ENCODE measurements around the gene GBE1.

GBE1 gene

DNA sequence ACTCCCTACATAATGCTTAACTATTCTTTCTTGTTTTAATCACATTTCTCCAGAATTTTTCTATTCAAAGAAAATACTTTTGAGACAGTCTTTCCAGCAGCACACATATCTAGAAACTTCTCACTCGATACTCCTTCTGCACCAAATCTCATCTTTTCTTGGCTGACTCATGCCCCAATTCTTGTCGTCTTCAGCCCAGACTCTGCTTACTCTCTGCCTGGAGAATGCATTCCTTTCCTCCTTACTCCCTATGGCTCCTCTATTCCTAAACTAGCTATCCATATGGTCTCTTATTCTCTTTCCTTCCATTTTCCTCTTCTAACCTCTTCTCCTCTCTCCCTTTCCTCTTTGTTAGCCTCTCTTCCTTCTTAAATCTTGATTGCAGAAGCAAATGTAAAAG, 158.7 kb downstream of the GBE1 start:
- TF ChIP-seq, protein P1, sequence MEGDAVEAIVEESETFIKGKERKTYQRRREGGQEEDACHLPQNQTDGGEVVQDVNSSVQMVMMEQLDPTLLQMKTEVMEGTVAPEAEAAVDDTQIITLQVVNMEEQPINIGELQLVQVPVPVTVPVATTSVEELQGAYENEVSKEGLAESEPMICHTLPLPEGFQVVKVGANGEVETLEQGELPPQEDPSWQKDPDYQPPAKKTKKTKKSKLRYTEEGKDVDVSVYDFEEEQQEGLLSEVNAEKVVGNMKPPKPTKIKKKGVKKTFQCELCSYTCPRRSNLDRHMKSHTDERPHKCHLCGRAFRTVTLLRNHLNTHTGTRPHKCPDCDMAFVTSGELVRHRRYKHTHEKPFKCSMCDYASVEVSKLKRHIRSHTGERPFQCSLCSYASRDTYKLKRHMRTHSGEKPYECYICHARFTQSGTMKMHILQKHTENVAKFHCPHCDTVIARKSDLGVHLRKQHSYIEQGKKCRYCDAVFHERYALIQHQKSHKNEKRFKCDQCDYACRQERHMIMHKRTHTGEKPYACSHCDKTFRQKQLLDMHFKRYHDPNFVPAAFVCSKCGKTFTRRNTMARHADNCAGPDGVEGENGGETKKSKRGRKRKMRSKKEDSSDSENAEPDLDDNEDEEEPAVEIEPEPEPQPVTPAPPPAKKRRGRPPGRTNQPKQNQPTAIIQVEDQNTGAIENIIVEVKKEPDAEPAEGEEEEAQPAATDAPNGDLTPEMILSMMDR (IDR thresholded peaks at IDR 0.05; ENCODE audit: low read length, missing control alignments): no peak
- peak; percentile 34 for DNase-seq (ENCODE audit: low read depth)
- H3K4me3 ChIP-seq (replicated peaks; ENCODE audit: low read depth, low read length): no peak overlapping the region

DNA sequence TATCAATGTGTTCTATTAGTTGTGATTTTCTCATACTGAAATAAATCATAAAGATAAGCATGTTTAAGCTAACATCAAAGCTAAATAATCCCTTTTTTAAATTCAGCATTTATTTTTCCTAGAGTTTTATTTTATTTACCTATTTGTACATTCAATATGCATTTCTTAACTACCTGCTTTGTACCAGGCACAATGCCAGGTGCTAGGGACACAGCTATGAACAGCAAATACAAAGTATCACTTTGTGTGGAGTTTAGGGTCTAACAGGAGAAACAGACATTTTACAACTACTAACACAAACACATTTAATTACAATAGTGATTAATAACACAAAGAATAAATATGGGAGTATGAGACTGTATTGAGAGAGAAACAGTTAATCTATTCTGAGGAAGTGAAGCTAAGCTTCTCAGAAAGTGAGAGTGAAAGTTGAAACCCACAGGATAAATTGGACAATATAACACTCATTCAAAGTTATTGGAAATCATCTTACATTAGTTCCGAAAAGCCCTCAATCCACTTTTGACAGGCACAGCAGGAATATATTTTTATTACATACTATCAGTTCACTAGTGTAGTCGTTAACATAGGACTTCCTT, 159.6 kb downstream of the GBE1 start:
- H3K4me3 ChIP-seq (replicated peaks; ENCODE audit: low read depth, low read length): no peak overlapping the region
- TF ChIP-seq, protein P1 (IDR thresholded peaks at IDR 0.05; ENCODE audit: low read length, missing control alignments): no peak
- no peak for DNase-seq (ENCODE audit: low read depth)

DNA sequence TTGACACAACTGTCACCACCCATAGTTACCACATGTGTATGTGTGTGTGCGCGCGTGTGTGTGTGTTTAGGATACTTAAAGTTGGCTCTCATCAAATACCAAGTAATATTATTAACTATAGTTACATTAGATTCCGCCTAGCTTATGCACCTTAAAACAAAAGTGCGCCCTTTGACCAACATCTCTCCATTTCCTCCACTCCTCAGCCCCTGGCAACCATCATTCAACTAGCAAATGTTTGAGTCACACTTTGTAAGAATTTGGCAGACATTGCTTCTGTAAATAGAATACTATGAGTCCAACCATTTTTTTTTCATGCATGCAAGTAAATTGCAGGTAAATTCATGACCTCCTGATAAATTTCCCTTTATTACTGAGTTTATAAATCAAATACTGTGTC, 169.3 kb downstream of the GBE1 start:
- no peak overlapping the region for H3K4me3 ChIP-seq (replicated peaks; ENCODE audit: low read depth, low read length)
- peak; percentile 24 for DNase-seq (ENCODE audit: low read depth)
- TF ChIP-seq, protein P1 (IDR thresholded peaks at IDR 0.05; ENCODE audit: low read length, missing control alignments): no peak

DNA sequence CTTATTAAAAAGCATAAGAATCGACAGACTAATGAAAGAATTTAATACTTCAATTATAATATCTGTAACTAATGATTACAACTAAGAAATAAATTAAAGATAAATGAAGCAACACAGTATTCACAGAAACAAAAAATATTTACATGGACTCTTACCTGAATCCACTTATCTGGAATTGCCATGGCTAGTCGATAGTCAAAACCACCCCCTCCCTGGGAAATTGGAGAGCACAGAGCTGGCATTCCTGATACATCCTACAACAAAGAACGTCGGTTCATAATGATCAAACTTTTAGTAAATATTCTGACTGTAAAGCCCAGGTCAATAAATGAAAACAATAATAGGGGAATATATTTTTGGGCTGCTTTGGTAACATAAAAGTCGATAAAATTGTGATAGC, 175.5 kb downstream of the GBE1 start:
- no peak for DNase-seq (ENCODE audit: low read depth)
- TF ChIP-seq, protein P1 (IDR thresholded peaks at IDR 0.05; ENCODE audit: low read length, missing control alignments): no peak
- H3K4me3 ChIP-seq (replicated peaks; ENCODE audit: low read depth, low read length): no peak overlapping the region

DNA sequence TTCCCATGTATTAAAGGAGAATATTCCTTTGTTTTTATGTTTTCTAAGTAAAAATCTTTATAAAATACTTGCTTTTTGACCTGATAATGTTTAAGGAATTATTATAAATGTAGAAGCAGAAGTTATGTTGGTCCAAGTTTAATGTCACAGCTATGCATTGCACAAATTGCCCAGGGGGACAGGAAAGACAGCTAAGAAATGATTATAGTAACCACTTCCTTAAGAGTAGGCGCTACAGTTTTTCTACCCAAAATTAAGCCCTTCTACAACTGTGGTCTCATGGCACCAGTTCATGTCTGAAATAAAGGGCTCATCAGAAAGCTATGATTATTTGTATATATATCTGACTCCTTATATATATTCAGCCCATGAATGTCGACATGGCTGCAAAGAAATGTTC, 176.4 kb downstream of the GBE1 start:
- H3K4me3 ChIP-seq (replicated peaks; ENCODE audit: low read depth, low read length): no peak overlapping the region
- no peak for DNase-seq (ENCODE audit: low read depth)
- TF ChIP-seq, protein P1 (IDR thresholded peaks at IDR 0.05; ENCODE audit: low read length, missing control alignments): no peak

DNA sequence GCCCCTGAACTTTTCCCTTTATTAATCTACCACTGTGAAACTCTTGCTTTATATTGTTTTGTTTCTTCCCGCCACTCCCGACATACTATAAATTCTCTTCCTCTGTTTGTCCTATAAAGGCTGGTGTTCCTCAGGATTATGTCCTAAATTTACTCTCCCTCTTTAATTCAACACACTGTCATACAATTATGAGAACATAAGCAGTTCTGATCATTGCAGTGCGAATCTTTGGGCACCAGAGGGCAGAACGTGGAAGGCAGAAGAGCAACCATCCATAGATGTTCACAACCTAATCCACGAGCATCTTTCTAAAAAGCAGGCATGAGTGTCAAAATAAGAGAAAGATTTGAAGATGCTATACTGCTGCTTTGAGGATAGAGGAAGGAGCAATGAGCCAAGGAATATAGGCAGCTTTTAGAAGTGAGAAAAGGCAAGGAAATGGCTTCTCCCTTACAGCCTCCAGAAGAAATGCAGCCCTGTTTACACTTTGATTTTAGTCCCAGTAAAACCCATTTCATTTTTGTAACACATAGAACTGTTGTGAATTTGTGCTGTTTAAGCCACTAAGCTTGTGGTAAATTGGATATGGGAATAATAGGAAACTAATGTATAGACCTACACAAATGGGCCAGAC, 179.4 kb downstream of the GBE1 start:
- DNase-seq (ENCODE audit: low read depth): peak; percentile 63
- TF ChIP-seq, protein P1 (IDR thresholded peaks at IDR 0.05; ENCODE audit: low read length, missing control alignments): peak; percentile 87

DNA sequence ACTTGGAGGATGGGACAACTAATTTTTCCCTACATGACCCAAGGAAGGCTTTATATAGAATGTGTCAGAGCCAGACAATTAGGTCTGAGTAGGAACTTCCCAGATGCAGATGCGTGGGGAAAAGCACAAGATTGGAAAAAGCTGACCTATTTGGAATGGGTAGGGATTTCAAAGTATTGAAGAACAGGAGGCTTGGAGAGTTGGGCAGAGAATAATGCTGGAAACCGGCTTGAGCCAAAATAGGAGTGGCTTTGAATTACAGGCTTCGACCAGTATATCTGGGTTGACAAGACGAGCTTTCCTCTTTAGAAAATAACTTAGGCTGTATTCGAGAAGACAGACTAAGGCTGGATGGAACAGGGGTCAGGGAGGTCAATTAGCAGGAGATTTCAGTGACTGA, 181.1 kb downstream of the GBE1 start:
- no peak overlapping the region for H3K4me3 ChIP-seq (replicated peaks; ENCODE audit: low read depth, low read length)
- no peak for DNase-seq (ENCODE audit: low read depth)
- TF ChIP-seq, protein P1 (IDR thresholded peaks at IDR 0.05; ENCODE audit: low read length, missing control alignments): no peak

More for the DNA sequence above, 179.4 kb downstream of the GBE1 start:
- H3K4me3 ChIP-seq (replicated peaks; ENCODE audit: low read depth, low read length): no peak overlapping the region

Measured in fibroblast of pulmonary artery (primary cell).